Astrocyte of the spinal cord (primary cell): Measurements from ENCODE around the gene APOOL.
A peak's percentile ranks its signal among the peaks of the same experiment; 100 is the strongest.

ENCODE experiments used
- DNase-seq: peaks from one replicate; pipeline ENCODE4 v3.0.0; 2011; ENCODE audit warnings: low read depth, low spot score
- H3K4me3 ChIP-seq: 2 replicates; pipeline ENCODE4 v1.5.1; 2011; ENCODE audit warnings: low read depth, mild to moderate bottlenecking, low read length, moderate library complexity
- in situ Hi-C: cut with HindIII; loops from 2 replicates; pipeline ENCODE4 v1.10.0; 2017; ENCODE audit warnings: low sequenced_read_pairs
- TF ChIP-seq, protein P1 (sequence below): IDR thresholded peaks from 2 replicates; pipeline ENCODE4 v1.5.1; 2012; ENCODE audit warnings: low read depth, mild to moderate bottlenecking, low read length, inconsistent platforms

Gene APOOL

GRCh38 chrX:85108165-85108564 is 104.5 kb downstream of the APOOL start:
- in situ Hi-C loops = no loop called here
- no peak for DNase-seq
- TF ChIP-seq, protein P1, sequence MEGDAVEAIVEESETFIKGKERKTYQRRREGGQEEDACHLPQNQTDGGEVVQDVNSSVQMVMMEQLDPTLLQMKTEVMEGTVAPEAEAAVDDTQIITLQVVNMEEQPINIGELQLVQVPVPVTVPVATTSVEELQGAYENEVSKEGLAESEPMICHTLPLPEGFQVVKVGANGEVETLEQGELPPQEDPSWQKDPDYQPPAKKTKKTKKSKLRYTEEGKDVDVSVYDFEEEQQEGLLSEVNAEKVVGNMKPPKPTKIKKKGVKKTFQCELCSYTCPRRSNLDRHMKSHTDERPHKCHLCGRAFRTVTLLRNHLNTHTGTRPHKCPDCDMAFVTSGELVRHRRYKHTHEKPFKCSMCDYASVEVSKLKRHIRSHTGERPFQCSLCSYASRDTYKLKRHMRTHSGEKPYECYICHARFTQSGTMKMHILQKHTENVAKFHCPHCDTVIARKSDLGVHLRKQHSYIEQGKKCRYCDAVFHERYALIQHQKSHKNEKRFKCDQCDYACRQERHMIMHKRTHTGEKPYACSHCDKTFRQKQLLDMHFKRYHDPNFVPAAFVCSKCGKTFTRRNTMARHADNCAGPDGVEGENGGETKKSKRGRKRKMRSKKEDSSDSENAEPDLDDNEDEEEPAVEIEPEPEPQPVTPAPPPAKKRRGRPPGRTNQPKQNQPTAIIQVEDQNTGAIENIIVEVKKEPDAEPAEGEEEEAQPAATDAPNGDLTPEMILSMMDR = no peak
- H3K4me3 ChIP-seq = no peak overlapping the region

- no peak overlapping the region for H3K4me3 ChIP-seq
- TF ChIP-seq, protein P1 = peak; percentile 49
- in situ Hi-C loops = no loop called here
- no peak for DNase-seq
These were observed 105.6 kb downstream of the APOOL start for GRCh38 chrX:85109235-85109634.

- DNase-seq = peak; percentile 17
- TF ChIP-seq, protein P1 = peak; percentile 74
- in situ Hi-C loops = no loop called here
- H3K4me3 ChIP-seq = no peak overlapping the region
These were observed 107.7 kb downstream of the APOOL start for GRCh38 chrX:85111347-85111746.

GRCh38 chrX:85112293-85112692 is 108.6 kb downstream of the APOOL start:
- in situ Hi-C loops = no loop called here
- DNase-seq = no peak

DNA sequence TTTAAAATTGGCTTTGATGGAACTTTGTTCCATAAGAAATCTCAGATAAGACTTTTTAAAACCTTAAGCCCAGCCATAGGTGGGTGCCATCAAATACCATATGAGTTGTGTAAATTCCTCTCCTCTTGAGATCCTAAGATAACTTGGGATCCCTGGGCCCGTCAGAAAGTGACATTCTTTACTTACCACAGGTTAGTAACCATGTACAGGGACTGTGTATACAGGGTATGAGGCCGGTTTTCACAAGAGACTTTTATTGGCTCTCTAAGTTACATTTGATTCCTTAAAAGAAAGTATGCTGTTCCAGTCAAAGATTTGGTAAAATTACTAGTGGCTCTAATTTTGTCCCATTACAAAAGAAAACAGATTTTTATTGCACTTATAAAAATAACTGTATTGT is 110.1 kb downstream of the APOOL start:
- TF ChIP-seq, protein P1 = no peak
- no peak overlapping the region for H3K4me3 ChIP-seq
- DNase-seq = no peak
- in situ Hi-C loops = no loop called here

More at GRCh38 chrX:85112293-85112692, 108.6 kb downstream of the APOOL start:
- no peak overlapping the region for H3K4me3 ChIP-seq
- TF ChIP-seq, protein P1 = no peak

GRCh38 chrX:85114171-85114570 is 110.5 kb downstream of the APOOL start:
- no peak for DNase-seq
- TF ChIP-seq, protein P1 = no peak
- no peak overlapping the region for H3K4me3 ChIP-seq
- in situ Hi-C loops = no loop called here

DNA sequence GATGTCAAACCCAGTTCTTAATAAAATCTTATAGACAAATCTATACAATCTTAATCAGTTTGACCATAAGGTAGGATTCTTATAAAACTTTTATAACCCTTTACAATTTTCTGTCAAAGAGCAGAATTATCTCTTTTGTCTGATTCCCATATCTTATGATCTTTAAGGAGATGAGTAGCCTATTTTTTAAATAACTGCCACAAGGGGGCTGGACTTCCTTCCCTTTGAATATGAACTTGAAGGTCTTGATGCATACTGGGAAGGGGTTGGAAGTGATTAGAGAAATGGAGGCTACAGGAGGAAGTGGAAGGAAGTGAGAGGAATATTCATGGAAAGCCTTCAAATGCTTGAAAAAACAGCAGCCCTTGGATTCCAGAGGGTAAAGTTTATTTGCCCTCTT is 111.1 kb downstream of the APOOL start:
- no peak for DNase-seq
- in situ Hi-C loops = no loop called here
- no peak overlapping the region for H3K4me3 ChIP-seq
- TF ChIP-seq, protein P1 = no peak
